Testis (tissue), 3 donors: Measurements from ENCODE around the gene USP15. TPM values are rescaled to one million over a fixed set of nuclear protein-coding genes. Genes with fewer than 3 reads are reported as not detected.

Experiments used
- DNase-seq: peaks from one replicate; pipeline ENCODE4 v3.0.0-alpha.2; 2019
- H3K27ac ChIP-seq, 2 donors: fragments of 200-600 bp; sonication (generic); one replicate each; pipeline ENCODE4 v1.5.1; 2019
- H3K27me3 ChIP-seq: fragments of 200-600 bp; sonication (generic); one replicate; pipeline ENCODE4 v1.5.1; 2019
- H3K36me3 ChIP-seq: fragments of 200-600 bp; sonication (generic); one replicate; pipeline ENCODE4 v1.5.1; 2017; ENCODE audit warnings: low read depth; ENCODE audit errors: missing control alignments
- H3K4me1 ChIP-seq: fragments of 200-600 bp; sonication (generic); one replicate; pipeline ENCODE4 v1.5.1; 2019
- H3K4me3 ChIP-seq, 2 donors: fragments of 200-600 bp; sonication (generic); one replicate each; pipeline ENCODE4 v1.5.1; 2017 to 2019
- H3K9me3 ChIP-seq: fragments of 200-600 bp; sonication (generic); one replicate; pipeline ENCODE4 v1.5.1; 2017
- POLR2A ChIP-seq: fragments of 450-650 bp; IDR thresholded peaks from one replicate; pipeline ENCODE4 v1.6.1; 2017; ENCODE audit warnings: antibody characterized with exemption, mild to moderate bottlenecking, moderate library complexity
- WGBS, 2 donors: methylation state at CpG; one replicate each; pipeline ENCODE4 v1.1.5; 2018; 5-methylcytosine and 5-hydroxymethylcytosine counted together
- intact Hi-C: fragments of 100-400 bp; cut with DNase I; formaldehyde crosslinking; loops from one replicate; pipeline ENCODE4 v1.15.1; 2023; ENCODE audit warnings: low total_unique reads
- polyA plus RNA-seq: library from polyadenylated mRNA; stranded (reverse); fragments of 350-450 nt; fragmentation: Illumina TruSeq; extraction: RNeasy Lipid Tissue Mini Kit (QIAGEN cat#74804); gene quantifications from one replicate; pipeline ENCODE4 v1.2.3, GENCODE V29; 2014; ENCODE audit warnings: low read depth, low replicate concordance; ENCODE audit not compliant: insufficient read depth
- total RNA-seq, 2 donors: library from RNA; depleted of rRNA; stranded (reverse); fragments of >200 nt; gene quantifications; one replicate each; pipeline ENCODE4 v1.2.3, GENCODE V29; 2016
- TF ChIP-seq, protein P1 (sequence below), 3 experiments: fragments of 450-650 bp in 2 of 3; fragments of 200-600 bp in 1 of 3; sonication (generic) in 1 of 3; IDR thresholded peaks; one replicate each; pipeline ENCODE4 v1.5.1; 2016 to 2019; ENCODE audit warnings: antibody characterized with exemption in 3 of 3, mild to moderate bottlenecking in 2 of 3, moderate library complexity in 1 of 3

USP15 gene
- total and polyA plus RNA-seq, 3 donors from 2014 or later = 66.1 to 146 (median 128) TPM

DNA sequence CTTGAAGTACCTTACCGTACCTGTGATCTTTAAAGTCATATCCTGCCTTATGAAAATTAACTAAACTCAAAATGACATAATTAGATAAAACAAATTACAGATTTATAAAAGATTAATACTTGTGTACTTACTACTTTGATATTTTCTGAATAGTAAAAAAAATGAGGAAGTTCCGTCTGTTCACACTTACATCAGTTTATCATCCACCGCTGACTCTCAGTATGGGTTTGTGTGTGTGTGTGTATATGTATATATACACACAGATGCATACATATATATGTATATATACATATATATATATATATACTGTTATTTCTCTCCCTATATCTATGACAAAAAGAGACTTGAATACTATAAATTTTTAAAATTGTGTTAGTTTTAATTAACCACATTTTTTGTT, 141.4 kb downstream of the USP15 start:
- H3K27ac ChIP-seq = no peak overlapping the region
- intact Hi-C loops = no loop called here
- WGBS, 2 donors = 72 to 79% methylated on average over 3 of the region's 3 CpGs

DNA sequence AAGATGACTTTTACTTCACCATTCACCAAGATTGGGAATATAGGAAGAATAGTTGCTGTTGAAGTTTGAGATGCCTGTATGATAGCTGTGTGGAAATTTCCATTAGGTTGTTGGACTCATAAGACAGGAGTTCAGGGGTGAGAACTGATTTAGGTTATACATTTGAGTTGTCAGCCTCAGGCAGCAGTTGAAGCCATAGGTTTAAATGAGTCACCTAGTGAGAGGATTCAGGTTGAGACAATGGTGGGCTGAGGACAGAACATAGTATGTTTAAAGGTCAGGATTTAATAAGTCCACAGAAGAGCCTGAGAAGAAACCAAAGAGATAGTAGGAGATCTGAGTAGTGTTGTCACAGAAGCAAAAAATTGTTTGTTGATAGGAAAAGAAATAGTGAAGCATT, 142.8 kb downstream of the USP15 start:
- Histone ChIP-seq H3K27ac (no peak overlapping the region), H3K36me3 (no peaks in the 10 kb centered on the region), H3K4me1 (no peaks in the 10 kb centered on the region), H3K27me3 (no peaks in the 10 kb centered on the region), H3K9me3 (no peaks in the 10 kb centered on the region), H3K4me3 (no peak overlapping the region)
- intact Hi-C loops = no loop called here
- no peak for DNase-seq
- TF ChIP-seq, protein P1, sequence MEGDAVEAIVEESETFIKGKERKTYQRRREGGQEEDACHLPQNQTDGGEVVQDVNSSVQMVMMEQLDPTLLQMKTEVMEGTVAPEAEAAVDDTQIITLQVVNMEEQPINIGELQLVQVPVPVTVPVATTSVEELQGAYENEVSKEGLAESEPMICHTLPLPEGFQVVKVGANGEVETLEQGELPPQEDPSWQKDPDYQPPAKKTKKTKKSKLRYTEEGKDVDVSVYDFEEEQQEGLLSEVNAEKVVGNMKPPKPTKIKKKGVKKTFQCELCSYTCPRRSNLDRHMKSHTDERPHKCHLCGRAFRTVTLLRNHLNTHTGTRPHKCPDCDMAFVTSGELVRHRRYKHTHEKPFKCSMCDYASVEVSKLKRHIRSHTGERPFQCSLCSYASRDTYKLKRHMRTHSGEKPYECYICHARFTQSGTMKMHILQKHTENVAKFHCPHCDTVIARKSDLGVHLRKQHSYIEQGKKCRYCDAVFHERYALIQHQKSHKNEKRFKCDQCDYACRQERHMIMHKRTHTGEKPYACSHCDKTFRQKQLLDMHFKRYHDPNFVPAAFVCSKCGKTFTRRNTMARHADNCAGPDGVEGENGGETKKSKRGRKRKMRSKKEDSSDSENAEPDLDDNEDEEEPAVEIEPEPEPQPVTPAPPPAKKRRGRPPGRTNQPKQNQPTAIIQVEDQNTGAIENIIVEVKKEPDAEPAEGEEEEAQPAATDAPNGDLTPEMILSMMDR (IDR thresholded peaks at IDR 0.05) = no peak
- TF ChIP-seq POLR2A = no peak

More for the DNA sequence above, 141.4 kb downstream of the USP15 start:
- Histone ChIP-seq H3K9me3 (no peaks in the 10 kb centered on the region), H3K4me1 (no peaks in the 10 kb centered on the region), H3K36me3 (no peaks in the 10 kb centered on the region), H3K4me3 (no peak overlapping the region), H3K27me3 (no peaks in the 10 kb centered on the region)
- TF ChIP-seq, protein P1 (IDR thresholded peaks at IDR 0.05) = no peak
- TF ChIP-seq POLR2A = no peak
- no peak for DNase-seq

DNA sequence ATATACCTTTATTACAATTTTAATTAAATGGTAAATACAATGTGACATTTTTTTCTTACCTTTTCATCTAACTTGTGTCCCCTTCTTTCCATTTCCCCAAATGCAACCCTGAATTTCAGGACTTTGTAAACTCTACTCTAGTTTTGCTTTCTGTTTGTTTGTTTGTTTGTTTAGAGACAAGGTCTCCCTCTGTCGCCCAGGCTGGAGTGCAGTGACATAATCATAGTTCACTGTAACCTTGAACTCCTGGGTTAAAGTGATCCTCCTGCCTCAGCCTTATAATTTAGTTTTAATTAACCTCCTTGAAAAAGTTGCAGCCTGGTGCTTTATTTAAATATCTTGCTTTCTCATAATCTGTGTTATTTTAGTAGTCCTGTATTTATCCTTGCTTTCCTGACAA, 147.4 kb downstream of the USP15 start:
- Histone ChIP-seq H3K4me1 (no peaks in the 10 kb centered on the region), H3K27me3 (no peaks in the 10 kb centered on the region), H3K9me3 (no peaks in the 10 kb centered on the region), H3K4me3 (no peak overlapping the region), H3K27ac (no peak overlapping the region), H3K36me3 (no peaks in the 10 kb centered on the region)
- DNase-seq = no peak
- 32 to 58% methylated on average over 1 of the region's 1 CpG for WGBS, 2 donors
- TF ChIP-seq, protein P1 (IDR thresholded peaks at IDR 0.05) = no peak
- no peak for TF ChIP-seq POLR2A
- intact Hi-C loops = no loop called here

DNA sequence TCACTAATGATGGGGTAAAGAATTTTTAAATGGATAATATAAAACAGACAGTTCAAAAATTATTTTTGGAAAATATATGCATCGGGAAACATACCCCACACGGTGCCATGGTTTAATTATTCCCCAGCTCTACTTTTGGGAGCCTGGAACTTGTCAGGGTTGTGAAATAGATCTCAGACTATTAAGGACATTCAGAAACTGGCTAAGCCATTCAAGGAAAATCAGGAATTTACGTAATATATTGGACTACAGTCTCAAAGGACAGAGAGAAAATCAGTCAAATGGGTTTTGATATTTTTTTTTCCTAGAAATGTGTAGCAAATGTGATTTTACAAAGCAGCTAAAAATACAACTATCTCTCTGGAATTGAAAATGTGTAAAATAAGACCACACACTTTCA, 148.9 kb downstream of the USP15 start:
- Histone ChIP-seq H3K4me3 (no peak overlapping the region), H3K27me3 (no peaks in the 10 kb centered on the region), H3K27ac (no peak overlapping the region), H3K9me3 (no peaks in the 10 kb centered on the region), H3K36me3 (no peaks in the 10 kb centered on the region), H3K4me1 (no peaks in the 10 kb centered on the region)
- 85 to 90% methylated on average over 3 of the region's 3 CpGs for WGBS, 2 donors
- no peak for TF ChIP-seq POLR2A
- TF ChIP-seq, protein P1 (IDR thresholded peaks at IDR 0.05) = no peak
- DNase-seq = no peak
- intact Hi-C loops = no loop called here

DNA sequence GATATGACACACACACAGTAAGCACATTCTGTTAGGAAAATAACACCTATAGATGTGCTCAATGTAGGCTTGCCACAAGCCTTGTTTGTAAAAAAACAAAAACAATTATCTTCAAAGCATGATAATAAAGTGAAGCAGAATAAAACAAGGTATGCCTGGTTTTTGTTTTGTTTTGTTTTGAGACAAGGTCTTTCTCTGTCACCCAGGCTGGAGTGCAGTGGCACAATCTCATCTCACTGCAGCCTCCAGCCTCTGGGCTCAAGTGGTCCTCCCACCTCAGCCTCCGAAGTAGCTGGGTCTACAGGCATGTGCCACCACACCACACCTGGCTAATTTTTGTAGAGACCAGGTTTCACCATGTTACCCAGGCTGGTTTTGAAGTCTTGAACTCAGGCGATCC, 154.0 kb downstream of the USP15 start:
- DNase-seq = no peak
- Histone ChIP-seq H3K9me3 (no peaks in the 10 kb centered on the region), H3K36me3 (no peaks in the 10 kb centered on the region), H3K4me1 (no peaks in the 10 kb centered on the region), H3K27ac (no peak overlapping the region), H3K27me3 (no peaks in the 10 kb centered on the region), H3K4me3 (no peak overlapping the region)
- 85 to 93% methylated on average over 2 of the region's 2 CpGs for WGBS, 2 donors
- intact Hi-C loops = no loop called here
- TF ChIP-seq, protein P1 (IDR thresholded peaks at IDR 0.05) = no peak
- TF ChIP-seq POLR2A = no peak
